HepG2 (cell line): ENCODE results near the gene HLCS. TPM values are rescaled to one million over a fixed set of nuclear protein-coding genes. Genes with fewer than 3 reads are reported as not detected.

Source experiments
- ATAC-seq: fragments of 200-7000 bp; cut with Tn5 transposase; 3 replicates; pipeline ENCODE4 v1.9.1; 2020; ENCODE audit warnings: mild to moderate bottlenecking, moderate library complexity
- BruUV-seq: library from RNA; stranded (reverse); fragments of 400-500 nt; replicated peaks from 2 replicates; lab custom pipeline; 2021; lab: Mats Ljungman, UMichigan
- CTCF ChIA-PET: fragments of 300-600 bp; formaldehyde crosslinking; extraction: SDS; loops from one replicate; lab custom pipeline; 2021; ENCODE audit warnings: low total read pairs, inconsistent platforms, low intra/inter-chr PET ratio; lab: Yijun Ruan, JAX
- POLR2A ChIA-PET: fragments of 350-600 bp; sonication (Branson Sonifier 250); formaldehyde crosslinking; loops from one replicate; lab custom pipeline; 2020; ENCODE audit warnings: antibody characterized with exemption, inconsistent platforms; lab: Yijun Ruan, JAX
- DNase-seq: peaks from one replicate; pipeline ENCODE4 v3.0.0-alpha.2; 2015; ENCODE audit warnings: low spot score
- FAIRE-seq: peaks from 3 replicates; lab custom pipeline; 2011; peaks lifted over from hg19 to GRCh38; lab: Jason Lieb, UNC
- H2AFZ ChIP-seq: one replicate; pipeline ENCODE4 v1.6.1; 2011; ENCODE audit warnings: low read length, inconsistent platforms
- H3K27ac ChIP-seq: fragments of 300-600 bp; 3 replicates; pipeline ENCODE4 v1.8.0; 2011; ENCODE audit warnings: mixed run types, mild to moderate bottlenecking, mixed read lengths, low read length, inconsistent platforms; ENCODE audit not compliant: insufficient read depth; ENCODE audit errors: extremely low read length
- H3K27me3 ChIP-seq, 2 experiments: fragments of 200-600 bp in 1 of 2; 2 replicates in 1 of 2; 3 replicates in 1 of 2; pipeline versions ENCODE4 v1.6.0 to v1.8.0; 2011; ENCODE audit warnings: low read length in 2 of 2, mild to moderate bottlenecking in 2 of 2, moderate library complexity in 2 of 2, inconsistent platforms in 1 of 2; ENCODE audit not compliant: insufficient read depth in 2 of 2, control insufficient read depth in 1 of 2
- H3K36me3 ChIP-seq, 2 experiments: fragments of 200-600 bp in 1 of 2; replicated peaks in 1 of 2; 2 replicates in 1 of 2; 3 replicates in 1 of 2; pipeline versions ENCODE4 v1.5.1 to v1.8.0; 2011; ENCODE audit warnings: low read length in 2 of 2, inconsistent platforms in 1 of 2; ENCODE audit not compliant: insufficient read depth in 2 of 2, control insufficient read depth in 1 of 2
- H3K4me1 ChIP-seq: 2 replicates; pipeline ENCODE4 v1.5.1; 2012; ENCODE audit warnings: low read length, inconsistent platforms; ENCODE audit not compliant: insufficient read depth
- H3K4me2 ChIP-seq: 2 replicates; pipeline ENCODE4 v1.6.0; 2011; ENCODE audit warnings: low read depth, low read length, inconsistent platforms
- H3K4me3 ChIP-seq, 3 experiments: fragments of 200-600 bp in 1 of 3; sonication (generic), shearing (Covaris generic) in 1 of 3; replicated peaks in 1 of 3; 2 replicates each; pipeline ENCODE4 v1.5.1; 2011 to 2016; ENCODE audit warnings: low read length in 3 of 3, inconsistent platforms in 2 of 3, low read depth in 2 of 3, mild to moderate bottlenecking in 2 of 3, control low read depth in 1 of 3, mixed read lengths in 1 of 3; ENCODE audit not compliant: insufficient read depth in 1 of 3
- H3K79me2 ChIP-seq: one replicate; pipeline ENCODE4 v1.6.1; 2011; ENCODE audit warnings: low read length, inconsistent platforms; ENCODE audit not compliant: insufficient read depth
- H3K9ac ChIP-seq: 2 replicates; pipeline ENCODE4 v1.6.0; 2011; ENCODE audit warnings: mild to moderate bottlenecking, low read depth, low read length, inconsistent platforms; ENCODE audit not compliant: insufficient read depth
- H3K9me3 ChIP-seq: 2 replicates; pipeline ENCODE4 v1.5.1; 2012; ENCODE audit warnings: mild to moderate bottlenecking, low read length
- H4K20me1 ChIP-seq: 2 replicates; pipeline ENCODE4 v1.6.0; 2011; ENCODE audit warnings: inconsistent platforms, mild to moderate bottlenecking, low read length, moderate library complexity; ENCODE audit not compliant: insufficient read depth
- DNMT3B ChIP-seq: conservative IDR thresholded peaks from 2 replicates; pipeline ENCODE4 v1.6.1; 2016; ENCODE audit warnings: missing biosample characterization, control low read depth
- HES4 ChIP-seq: sonication (generic); formaldehyde crosslinking; IDR thresholded peaks from 2 replicates; pipeline ENCODE4 v1.9.0; 2021; ENCODE audit warnings: mild to moderate bottlenecking, missing genetic modification reagents, borderline replicate concordance
- IKZF1 ChIP-seq: fragments of 450-650 bp; IDR thresholded peaks from 2 replicates; pipeline ENCODE4 v1.7.1; 2016
- STAG1 ChIP-seq: sonication (generic); formaldehyde crosslinking; IDR thresholded peaks from 2 replicates; pipeline ENCODE4 v1.4.0; 2020; ENCODE audit warnings: missing genetic modification reagents
- ZEB1 ChIP-seq: IDR thresholded peaks from 2 replicates; pipeline ENCODE4 v1.6.1; 2012; ENCODE audit warnings: mild to moderate bottlenecking, low read depth, inconsistent platforms; ENCODE audit not compliant: insufficient replicate concordance
- ZNF431 ChIP-seq: sonication (generic); formaldehyde crosslinking; IDR thresholded peaks from 2 replicates; pipeline ENCODE4 v1.9.0; 2022; ENCODE audit warnings: missing genetic modification reagents, low read depth, mild to moderate bottlenecking, borderline replicate concordance
- ZNF761 ChIP-seq: sonication (generic); formaldehyde crosslinking; conservative IDR thresholded peaks from 2 replicates; pipeline ENCODE4 v1.4.0; 2020; ENCODE audit warnings: mild to moderate bottlenecking, missing genetic modification reagents
- ZNF782 ChIP-seq: sonication (generic); formaldehyde crosslinking; IDR thresholded peaks from 2 replicates; pipeline ENCODE4 v1.4.0; 2020; ENCODE audit warnings: missing genetic modification reagents, mild to moderate bottlenecking, borderline replicate concordance
- ZSCAN21 ChIP-seq: sonication (generic); formaldehyde crosslinking; IDR thresholded peaks from 2 replicates; pipeline ENCODE4 v1.8.0; 2022; ENCODE audit warnings: mild to moderate bottlenecking, missing genetic modification reagents, moderate library complexity, borderline replicate concordance
- WGBS: methylation state at CpG from one replicate; pipeline ENCODE4 v1.1.6; 2017; ENCODE audit warnings: low lambda C conversion rate; 5-methylcytosine and 5-hydroxymethylcytosine counted together
- in situ Hi-C: cut with HindIII; loops from 2 replicates; pipeline ENCODE4 v1.10.0; 2017; ENCODE audit warnings: low pct_unique_long_range_greater_than_20kb; ENCODE audit not compliant: extremely low pct_ligation_motif_present
- intact Hi-C: fragments of 100-400 bp; cut with micrococcal nuclease; formaldehyde crosslinking; loops from one replicate; pipeline ENCODE4 v1.10.0; 2022; ENCODE audit not compliant: unreplicated experiment
- polyA plus RNA-seq, 8 experiments: library from polyadenylated mRNA; depleted of rRNA in 3 of 8; stranded (reverse) in 7 of 8; unstranded in 1 of 8; fragments of >200 nt; fragmentation: Illumina TruSeq in 4 of 8; extraction: Trizol in 4 of 8; gene quantifications; 2 replicates each; pipeline versions ENCODE4 v1.2.1 to v1.2.3, GENCODE V29; 2011 to 2016; ENCODE audit warnings: low read depth in 4 of 8, missing spikeins in 1 of 8, mixed read lengths in 1 of 8; ENCODE audit not compliant: insufficient read depth in 1 of 8
- total RNA-seq, 5 experiments: library from RNA; depleted of rRNA; stranded (reverse); fragments of >200 nt; fragmentation: Illumina TruSeq; extraction: Trizol; gene quantifications; 2 replicates each; pipeline ENCODE4 v1.2.3, GENCODE V29; 2016; ENCODE audit warnings: low read depth in 1 of 5
- TF ChIP-seq, protein P1 (sequence below), 2 experiments: IDR thresholded peaks; 2 replicates each; pipeline ENCODE4 v1.6.1; 2011 to 2012; ENCODE audit warnings: low read length in 2 of 2, borderline replicate concordance in 1 of 2, low read depth in 1 of 2, mild to moderate bottlenecking in 1 of 2, moderate library complexity in 1 of 2
- TF ChIP-seq, protein P2 (sequence below): sonication (generic); formaldehyde crosslinking; IDR thresholded peaks from 2 replicates; pipeline ENCODE4 v1.4.0; 2020; ENCODE audit warnings: missing genetic modification reagents
- TF ChIP-seq, protein P3 (sequence below): IDR thresholded peaks from 2 replicates; pipeline ENCODE4 v1.6.1; 2018; ENCODE audit warnings: missing genetic modification reagents

HLCS gene
- total and polyA plus RNA-seq, 2 of the 13 experiments (the other 11 are each of a cell fraction or from before 2014, with no cell fraction given): 7.9 to 12.3 TPM

DNA sequence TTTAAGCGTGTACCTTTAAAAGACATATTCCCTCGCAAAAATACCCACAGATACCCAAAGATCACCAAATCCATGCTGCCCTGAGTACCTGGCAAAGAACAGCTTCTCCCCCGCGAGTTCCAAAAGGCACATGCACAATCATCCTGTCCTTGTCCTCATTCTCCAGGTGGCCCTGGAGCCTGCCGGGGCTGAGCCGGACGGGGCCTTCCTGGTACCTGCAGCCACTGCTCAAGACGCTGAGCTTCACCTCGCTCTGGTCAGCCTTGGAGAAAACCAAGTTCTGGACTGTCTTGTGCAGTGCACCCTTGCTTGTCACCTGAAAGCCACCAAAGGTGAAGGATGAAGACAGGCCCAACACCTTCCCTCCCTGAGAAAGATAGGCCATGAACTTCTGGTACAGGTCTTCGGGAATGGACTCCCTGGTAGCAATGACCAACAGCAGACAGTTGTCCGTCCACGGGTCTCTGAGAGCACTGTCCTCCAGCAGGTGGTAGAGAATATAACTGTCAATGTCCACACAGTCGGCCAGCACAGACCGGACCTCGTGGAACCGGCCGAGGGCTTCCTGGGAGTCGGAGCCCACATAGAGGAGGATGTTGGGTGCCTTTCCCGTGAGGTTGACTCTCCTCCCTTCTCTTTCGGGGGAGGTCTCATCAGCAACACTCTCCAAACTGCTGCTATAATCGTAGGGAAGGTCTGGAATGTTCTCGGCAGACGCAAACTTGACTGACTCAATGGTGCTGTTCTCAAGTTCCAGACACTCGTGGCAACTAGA is 29.9 kb downstream of the HLCS start (continued):
- TF ChIP-seq, protein P1, sequence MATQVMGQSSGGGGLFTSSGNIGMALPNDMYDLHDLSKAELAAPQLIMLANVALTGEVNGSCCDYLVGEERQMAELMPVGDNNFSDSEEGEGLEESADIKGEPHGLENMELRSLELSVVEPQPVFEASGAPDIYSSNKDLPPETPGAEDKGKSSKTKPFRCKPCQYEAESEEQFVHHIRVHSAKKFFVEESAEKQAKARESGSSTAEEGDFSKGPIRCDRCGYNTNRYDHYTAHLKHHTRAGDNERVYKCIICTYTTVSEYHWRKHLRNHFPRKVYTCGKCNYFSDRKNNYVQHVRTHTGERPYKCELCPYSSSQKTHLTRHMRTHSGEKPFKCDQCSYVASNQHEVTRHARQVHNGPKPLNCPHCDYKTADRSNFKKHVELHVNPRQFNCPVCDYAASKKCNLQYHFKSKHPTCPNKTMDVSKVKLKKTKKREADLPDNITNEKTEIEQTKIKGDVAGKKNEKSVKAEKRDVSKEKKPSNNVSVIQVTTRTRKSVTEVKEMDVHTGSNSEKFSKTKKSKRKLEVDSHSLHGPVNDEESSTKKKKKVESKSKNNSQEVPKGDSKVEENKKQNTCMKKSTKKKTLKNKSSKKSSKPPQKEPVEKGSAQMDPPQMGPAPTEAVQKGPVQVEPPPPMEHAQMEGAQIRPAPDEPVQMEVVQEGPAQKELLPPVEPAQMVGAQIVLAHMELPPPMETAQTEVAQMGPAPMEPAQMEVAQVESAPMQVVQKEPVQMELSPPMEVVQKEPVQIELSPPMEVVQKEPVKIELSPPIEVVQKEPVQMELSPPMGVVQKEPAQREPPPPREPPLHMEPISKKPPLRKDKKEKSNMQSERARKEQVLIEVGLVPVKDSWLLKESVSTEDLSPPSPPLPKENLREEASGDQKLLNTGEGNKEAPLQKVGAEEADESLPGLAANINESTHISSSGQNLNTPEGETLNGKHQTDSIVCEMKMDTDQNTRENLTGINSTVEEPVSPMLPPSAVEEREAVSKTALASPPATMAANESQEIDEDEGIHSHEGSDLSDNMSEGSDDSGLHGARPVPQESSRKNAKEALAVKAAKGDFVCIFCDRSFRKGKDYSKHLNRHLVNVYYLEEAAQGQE (IDR thresholded peaks at IDR 0.05; ENCODE audit: borderline replicate concordance in 1 of 2, low read depth in 1 of 2, low read length in 2 of 2): no peak
- TF ChIP-seq ZNF431 (CRISPR knock-in tag) (no peak), IKZF1 (no peak)
- TF ChIP-seq, all 625 proteins: peak for 0

DNA sequence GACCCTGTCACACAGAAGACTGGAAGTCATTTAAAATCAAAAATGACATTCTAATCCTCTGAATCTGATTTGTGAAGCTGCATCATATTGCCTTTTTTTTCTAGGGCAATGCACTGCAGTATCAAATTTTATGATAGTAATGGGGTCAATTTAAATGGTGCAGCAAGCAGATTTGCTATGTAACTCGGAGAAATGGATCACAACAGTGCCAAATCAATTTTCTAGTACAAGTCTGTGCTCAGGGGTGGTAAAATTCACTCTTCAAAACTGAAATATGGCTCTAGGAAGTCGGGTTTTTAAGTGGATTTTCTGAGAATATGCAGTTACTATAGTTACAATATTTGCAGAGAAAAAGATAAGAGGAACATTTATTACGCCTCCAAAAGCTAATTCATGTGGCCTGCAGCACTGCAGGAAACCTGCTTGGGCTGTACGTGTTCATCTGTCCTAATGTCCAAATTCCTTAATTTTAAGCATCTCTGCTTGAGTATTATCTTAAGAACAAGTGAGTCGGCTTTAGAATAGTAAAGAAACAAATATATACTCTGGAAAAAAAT is 31.5 kb downstream of the HLCS start:
- FAIRE-seq (no peak), DNase-seq (no peak), ATAC-seq (no peak)
- ChIA-PET POLR2A (no interaction called here), CTCF (no interaction called here)
- Histone ChIP-seq H2AFZ (no peak overlapping the region), H3K4me3 (no peak overlapping the region), H3K4me2 (no peak overlapping the region), H3K9me3 (no peaks in the 10 kb centered on the region), H3K36me3 (peaks cover 10 to 37% of the 10 kb centered on the region in 2 experiments; a peak in 4 of 5 replicates), H3K4me1 (0 out of 2 replicates have a peak, but pooled peaks cover 4% of the 10 kb centered on the region), H4K20me1 (no peaks in the 10 kb centered on the region), H3K79me2 (no peaks in the 10 kb centered on the region), H3K27me3 (no peaks in the 10 kb centered on the region), H3K9ac (no peak overlapping the region), H3K27ac (no peak overlapping the region)
- in situ Hi-C loops: no loop called here
- WGBS: 57% methylated on average over 5 of the region's 5 CpGs
- BruUV-seq: no TSS peak
- intact Hi-C loops: no loop called here
- TF ChIP-seq ZNF782 (CRISPR knock-in tag): no peak
- TF ChIP-seq, protein P2, sequence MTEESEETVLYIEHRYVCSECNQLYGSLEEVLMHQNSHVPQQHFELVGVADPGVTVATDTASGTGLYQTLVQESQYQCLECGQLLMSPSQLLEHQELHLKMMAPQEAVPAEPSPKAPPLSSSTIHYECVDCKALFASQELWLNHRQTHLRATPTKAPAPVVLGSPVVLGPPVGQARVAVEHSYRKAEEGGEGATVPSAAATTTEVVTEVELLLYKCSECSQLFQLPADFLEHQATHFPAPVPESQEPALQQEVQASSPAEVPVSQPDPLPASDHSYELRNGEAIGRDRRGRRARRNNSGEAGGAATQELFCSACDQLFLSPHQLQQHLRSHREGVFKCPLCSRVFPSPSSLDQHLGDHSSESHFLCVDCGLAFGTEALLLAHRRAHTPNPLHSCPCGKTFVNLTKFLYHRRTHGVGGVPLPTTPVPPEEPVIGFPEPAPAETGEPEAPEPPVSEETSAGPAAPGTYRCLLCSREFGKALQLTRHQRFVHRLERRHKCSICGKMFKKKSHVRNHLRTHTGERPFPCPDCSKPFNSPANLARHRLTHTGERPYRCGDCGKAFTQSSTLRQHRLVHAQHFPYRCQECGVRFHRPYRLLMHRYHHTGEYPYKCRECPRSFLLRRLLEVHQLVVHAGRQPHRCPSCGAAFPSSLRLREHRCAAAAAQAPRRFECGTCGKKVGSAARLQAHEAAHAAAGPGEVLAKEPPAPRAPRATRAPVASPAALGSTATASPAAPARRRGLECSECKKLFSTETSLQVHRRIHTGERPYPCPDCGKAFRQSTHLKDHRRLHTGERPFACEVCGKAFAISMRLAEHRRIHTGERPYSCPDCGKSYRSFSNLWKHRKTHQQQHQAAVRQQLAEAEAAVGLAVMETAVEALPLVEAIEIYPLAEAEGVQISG (CRISPR knock-in tag): no peak
- TF ChIP-seq DNMT3B: no peak
- no peak for TF ChIP-seq ZNF761 (CRISPR knock-in tag)
- no peak for TF ChIP-seq STAG1
- TF ChIP-seq HES4 (CRISPR knock-in tag): no peak
- TF ChIP-seq, protein P3, sequence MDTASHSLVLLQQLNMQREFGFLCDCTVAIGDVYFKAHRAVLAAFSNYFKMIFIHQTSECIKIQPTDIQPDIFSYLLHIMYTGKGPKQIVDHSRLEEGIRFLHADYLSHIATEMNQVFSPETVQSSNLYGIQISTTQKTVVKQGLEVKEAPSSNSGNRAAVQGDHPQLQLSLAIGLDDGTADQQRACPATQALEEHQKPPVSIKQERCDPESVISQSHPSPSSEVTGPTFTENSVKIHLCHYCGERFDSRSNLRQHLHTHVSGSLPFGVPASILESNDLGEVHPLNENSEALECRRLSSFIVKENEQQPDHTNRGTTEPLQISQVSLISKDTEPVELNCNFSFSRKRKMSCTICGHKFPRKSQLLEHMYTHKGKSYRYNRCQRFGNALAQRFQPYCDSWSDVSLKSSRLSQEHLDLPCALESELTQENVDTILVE: no peak
- TF ChIP-seq ZEB1: no peak
- no peak for TF ChIP-seq ZSCAN21
